G401 (cell line): Measurements from ENCODE around the gene RASA3. TPM values are rescaled to one million over a fixed set of nuclear protein-coding genes. Genes with fewer than 3 reads are reported as not detected.
"Not testable (repeated sequence)": the region's sequence is repeated elsewhere in the genome, so short reads cannot be mapped to it uniquely, and the experiment has no call there.

Source experiments
- DNase-seq: peaks from one replicate; pipeline ENCODE4 v3.0.0-alpha.2; 2015; ENCODE audit warnings: low spot score
- in situ Hi-C: cut with HindIII; loops from 2 replicates; pipeline ENCODE4 v1.10.0; 2016; ENCODE audit warnings: low sequenced_read_pairs, mixed read lengths
- total RNA-seq: library from RNA; depleted of rRNA; stranded (reverse); fragments of >200 nt; shearing (Covaris generic); gene quantifications from 2 replicates; pipeline ENCODE4 v1.2.3, GENCODE V29; 2014

Gene RASA3
- total RNA-seq, 1 experiment from 2014 or later: 13.7 TPM

DNA sequence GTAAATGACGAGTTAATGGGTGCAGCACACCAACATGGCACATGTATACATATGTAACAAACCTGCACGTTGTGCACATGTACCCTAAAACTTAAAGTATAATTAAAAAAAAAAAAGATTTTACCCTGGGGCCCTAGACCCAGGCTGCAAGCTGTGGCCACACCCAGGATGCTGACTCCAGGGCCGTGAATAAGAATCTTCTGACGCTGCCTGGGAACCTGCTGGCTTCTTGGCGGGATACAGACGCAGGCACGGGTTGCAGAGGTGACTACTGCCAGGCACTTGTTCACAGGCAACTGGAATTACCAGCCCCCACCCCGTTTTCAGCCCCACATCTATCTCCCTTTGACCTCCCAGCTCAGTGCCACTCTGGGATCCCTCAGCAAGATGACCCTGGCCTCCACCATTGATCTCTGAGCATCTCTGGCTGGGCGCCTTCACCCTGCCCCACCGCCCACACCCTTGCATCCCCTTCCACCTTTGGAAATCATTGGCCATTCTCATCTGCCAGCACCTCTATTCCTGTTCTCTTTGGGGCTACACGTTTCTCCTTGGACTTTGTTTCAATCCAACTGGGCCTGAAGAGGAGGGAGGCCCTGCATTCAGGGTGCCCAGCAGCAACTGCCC, 25.6 kb upstream of the RASA3 start:
- in situ Hi-C loops: no loop called here
- no peak for DNase-seq

- DNase-seq: no peak
- in situ Hi-C loops: no loop called here
Measured at GRCh38 chr13:114155926-114156883, 23.8 kb upstream of the RASA3 start.

DNA sequence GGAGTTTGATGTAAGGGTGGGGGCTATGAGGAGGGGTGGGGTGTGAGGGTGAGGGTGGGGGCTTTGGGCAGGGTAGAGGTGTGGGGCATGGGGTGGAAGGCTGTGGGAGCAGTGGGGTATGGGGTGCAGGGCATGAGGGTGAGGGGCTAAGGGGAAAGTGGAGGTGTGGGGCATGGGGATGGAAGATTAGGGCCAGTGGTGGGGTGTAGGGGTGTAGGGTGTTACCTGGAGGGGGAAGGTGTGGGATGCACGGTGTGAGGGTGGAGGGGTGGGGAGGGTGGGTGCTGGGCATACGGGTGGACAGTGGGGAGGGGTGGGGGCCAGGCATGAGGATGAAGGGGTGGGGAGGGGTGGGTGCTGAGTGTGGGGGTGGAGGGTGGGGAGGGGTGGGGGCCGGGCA, 22.9 kb upstream of the RASA3 start:
- no peak for DNase-seq

GRCh38 chr13:114154476-114154875, 22.1 kb upstream of the RASA3 start:
- DNase-seq: no peak
- in situ Hi-C loops: no loop called here

More for the DNA sequence above, 22.9 kb upstream of the RASA3 start:
- in situ Hi-C loops: no loop called here

GRCh38 chr13:114153485-114154080, 21.2 kb upstream of the RASA3 start:
- in situ Hi-C loops: no loop called here
- DNase-seq: no peak

GRCh38 chr13:114152831-114153371, 20.5 kb upstream of the RASA3 start:
- in situ Hi-C loops: no loop called here
- no peak for DNase-seq

- in situ Hi-C loops: no loop called here
Measured at GRCh38 chr13:114152285-114152645, 19.8 kb upstream of the RASA3 start.

GRCh38 chr13:114151565-114152284, 19.3 kb upstream of the RASA3 start:
- in situ Hi-C loops: no loop called here
- no peak for DNase-seq

More at GRCh38 chr13:114152285-114152645, 19.8 kb upstream of the RASA3 start:
- DNase-seq: no peak

DNA sequence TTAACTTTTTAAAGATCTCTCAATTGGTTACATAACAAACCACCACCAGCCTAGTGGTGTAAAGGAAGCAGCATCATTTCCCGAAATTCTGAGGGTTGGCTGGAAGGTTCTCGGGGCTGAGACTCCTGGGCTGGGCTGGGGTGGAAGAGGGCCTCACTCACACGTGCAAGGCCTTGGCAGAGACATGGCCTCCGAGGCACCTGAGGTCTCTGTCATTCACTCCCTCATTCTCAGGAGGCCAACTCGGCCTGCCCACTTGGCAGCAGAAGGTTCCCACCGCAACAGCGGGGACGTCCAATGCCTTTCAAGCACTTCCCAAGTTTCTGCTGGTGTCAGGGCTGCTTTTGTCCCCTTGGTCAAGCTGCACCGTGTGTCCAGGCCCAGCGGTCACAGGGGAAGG, 18.6 kb upstream of the RASA3 start:
- DNase-seq: no peak

GRCh38 chr13:114149774-114150740, 17.6 kb upstream of the RASA3 start:
- in situ Hi-C loops: no loop called here
- no peak for DNase-seq

More for the DNA sequence above, 18.6 kb upstream of the RASA3 start:
- in situ Hi-C loops: no loop called here

GRCh38 chr13:114148886-114149285, 16.5 kb upstream of the RASA3 start:
- DNase-seq, in situ Hi-C loops: not testable (repeated sequence)

DNA sequence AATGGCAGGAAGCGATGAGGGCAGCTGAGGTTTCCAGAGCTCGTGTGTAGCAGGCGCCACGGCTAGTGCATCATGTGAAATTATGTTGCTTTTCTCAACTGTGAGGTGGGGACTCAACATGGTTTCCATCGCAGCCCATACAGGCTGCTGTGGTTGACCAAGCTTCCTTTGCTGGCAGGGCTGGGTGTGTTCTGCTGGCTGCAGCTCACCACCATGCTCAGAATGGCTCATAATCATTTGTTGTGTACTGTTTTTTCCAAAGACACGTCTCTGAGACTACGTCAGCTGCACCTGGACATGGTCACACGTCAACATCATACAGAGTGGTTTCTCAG, 16.1 kb upstream of the RASA3 start:
- in situ Hi-C loops: no loop called here
- no peak for DNase-seq

DNA sequence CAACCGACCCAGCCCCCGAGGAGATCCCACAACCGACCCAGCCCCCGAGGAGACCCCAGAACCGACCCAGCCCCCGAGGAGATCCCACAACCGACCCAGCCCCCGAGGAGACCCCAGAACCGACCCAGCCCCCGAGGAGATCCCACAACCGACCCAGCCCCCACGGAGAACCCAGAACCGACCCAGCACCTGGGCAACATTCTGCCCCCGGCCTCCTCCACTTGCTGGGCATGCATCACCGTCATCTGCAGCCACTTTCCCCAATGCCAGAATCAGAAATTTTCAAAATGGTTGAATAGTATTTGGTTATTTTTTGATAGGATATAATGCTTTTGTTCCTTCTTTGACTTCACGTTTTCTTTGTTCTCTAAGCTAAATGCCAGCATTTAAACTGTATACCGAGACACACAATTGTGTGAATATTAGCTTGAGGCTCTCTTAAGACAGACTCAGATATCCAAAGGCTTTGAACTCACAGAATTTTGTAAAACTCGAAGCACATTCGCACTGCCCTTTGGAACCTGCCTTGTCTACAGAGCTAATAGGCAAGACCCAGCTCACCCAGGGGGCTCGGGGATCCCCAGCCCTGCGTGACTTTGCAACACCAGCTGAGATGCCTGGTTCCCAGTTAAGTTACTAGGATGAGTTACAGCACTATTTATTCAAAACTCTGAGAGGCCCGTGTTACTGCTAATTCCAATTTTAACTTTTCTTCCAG, 15.5 kb upstream of the RASA3 start:
- DNase-seq: no peak
- in situ Hi-C loops: no loop called here

DNA sequence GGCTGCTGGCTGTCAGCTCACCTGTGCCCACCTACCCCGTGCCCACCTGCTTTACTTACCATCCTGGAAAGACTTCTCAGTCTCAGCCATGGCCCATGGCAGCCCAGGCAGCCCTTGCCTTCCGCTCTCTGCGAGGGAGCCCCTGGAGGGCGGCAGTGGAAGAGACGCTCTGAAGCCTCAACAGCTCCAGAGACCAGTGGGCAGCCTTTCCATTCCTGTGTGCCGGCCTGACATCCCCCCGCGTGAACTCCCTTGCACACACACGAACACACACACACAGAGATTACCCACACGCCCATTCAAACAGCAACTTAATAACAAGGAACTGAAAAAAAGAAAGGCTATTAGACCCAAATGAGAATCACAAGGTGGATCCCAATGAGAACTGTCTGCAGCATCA, 14.2 kb upstream of the RASA3 start:
- no peak for DNase-seq
- in situ Hi-C loops: no loop called here

GRCh38 chr13:114146173-114146572, 13.8 kb upstream of the RASA3 start:
- in situ Hi-C loops: no loop called here
- no peak for DNase-seq

DNA sequence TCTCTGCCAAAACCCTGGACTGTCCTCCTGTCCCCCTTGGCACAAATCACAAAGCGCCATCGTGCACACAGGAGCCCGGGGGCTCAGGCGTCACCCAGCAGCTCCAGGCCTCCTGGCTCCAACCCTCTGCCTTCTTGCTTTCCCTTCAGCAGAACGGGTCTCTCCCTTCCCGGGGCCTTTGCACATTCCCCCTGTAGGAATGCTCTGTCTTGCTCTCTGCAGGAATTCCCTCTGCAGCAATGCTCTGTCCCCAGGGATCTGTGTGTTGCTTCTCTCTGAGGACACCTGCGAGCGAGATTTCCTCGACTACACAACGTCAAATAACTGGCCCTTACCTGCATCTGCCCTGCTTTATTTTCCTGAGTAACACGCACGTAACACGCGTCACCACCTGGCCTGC, 13.3 kb upstream of the RASA3 start:
- no peak for DNase-seq
- in situ Hi-C loops: no loop called here

GRCh38 chr13:114145256-114145655, 12.8 kb upstream of the RASA3 start:
- DNase-seq: no peak
- in situ Hi-C loops: no loop called here
